Gastroesophageal sphincter (tissue), 4 donors: ENCODE data around the gene HADHB. TPM values are rescaled to one million over a fixed set of nuclear protein-coding genes. Genes with fewer than 3 reads are reported as not detected.
"Not testable (repeated sequence)": the region's sequence is repeated elsewhere in the genome, so short reads cannot be mapped to it uniquely, and the experiment has no call there.

Source experiments
- ATAC-seq: fragments of 150-250 bp; one replicate; pipeline ENCODE4 v1.9.1; 2016; ENCODE audit warnings: mild to moderate bottlenecking, moderate library complexity
- H3K27ac ChIP-seq, 4 donors: fragments of 200-600 bp; sonication (generic) in 3 of 4; 1 replicate in 3 of 4; 2 replicates in 1 of 4; pipeline ENCODE4 v1.5.1; 2016 to 2019
- H3K27me3 ChIP-seq: fragments of 200-600 bp; sonication (generic); one replicate; pipeline ENCODE4 v1.5.1; 2019
- H3K36me3 ChIP-seq, 2 donors: fragments of 200-600 bp; sonication (generic); one replicate each; pipeline ENCODE4 v1.5.1; 2019; ENCODE audit warnings: control low read depth in 1 of 2
- H3K4me1 ChIP-seq, 3 donors: fragments of 200-600 bp; sonication (generic); 1 replicate in 2 of 3; 2 replicates in 1 of 3; pipeline ENCODE4 v1.5.1; 2016 to 2019; ENCODE audit warnings: control low read depth in 2 of 3
- H3K4me3 ChIP-seq, 2 donors: fragments of 200-600 bp; sonication (generic); one replicate each; pipeline ENCODE4 v1.5.1; 2019; ENCODE audit warnings: mild to moderate bottlenecking in 1 of 2, moderate library complexity in 1 of 2
- H3K9me3 ChIP-seq, 3 donors: fragments of 200-600 bp; sonication (generic); one replicate each; pipeline ENCODE4 v1.5.1; 2017 to 2019; ENCODE audit warnings: control low read depth in 2 of 3
- CTCF ChIP-seq, 4 experiments: fragments of 200-600 bp in 2 of 4; fragments of 450-650 bp in 2 of 4; sonication (generic) in 1 of 4; IDR thresholded peaks; one replicate each; pipeline ENCODE4 v1.5.1; 2017 to 2019; ENCODE audit warnings: antibody characterized with exemption in 4 of 4, mild to moderate bottlenecking in 2 of 4, moderate library complexity in 2 of 4
- EP300 ChIP-seq: sonication (generic); formaldehyde crosslinking; IDR thresholded peaks from one replicate; pipeline ENCODE4 v1.6.1; 2017; ENCODE audit warnings: antibody characterized with exemption, mild to moderate bottlenecking
- POLR2A ChIP-seq, 2 donors: fragments of 450-650 bp; IDR thresholded peaks; one replicate each; pipeline ENCODE4 v1.6.1; 2017; ENCODE audit warnings: antibody characterized with exemption in 2 of 2, mild to moderate bottlenecking in 2 of 2, moderate library complexity in 1 of 2
- POLR2AphosphoS5 ChIP-seq: sonication (generic); formaldehyde crosslinking; IDR thresholded peaks from one replicate; pipeline ENCODE4 v1.6.1; 2017; ENCODE audit warnings: antibody characterized with exemption
- WGBS, 2 donors: methylation state at CpG; one replicate each; pipeline ENCODE4 v1.1.5; 2018; ENCODE audit warnings: low coverage in 1 of 2; 5-methylcytosine and 5-hydroxymethylcytosine counted together
- total RNA-seq, 4 donors: library from RNA; depleted of rRNA; stranded (reverse); fragments of >200 nt; gene quantifications; one replicate each; pipeline ENCODE4 v1.1.0, GENCODE V29; 2016

The HADHB gene
- total RNA-seq, 4 donors from 2014 or later, result 127 to 358 (median 218) TPM

- TF ChIP-seq POLR2A (IDR thresholded peaks at IDR 0.05) (no peak), EP300 (no peak), CTCF (IDR thresholded peaks at IDR 0.05) (no peak), POLR2AphosphoS5 (no peak)
- H3K27ac ChIP-seq, result no peak overlapping the region
- H3K36me3 ChIP-seq, result no peaks in the 10 kb centered on the region
- H3K27me3 ChIP-seq, result peaks cover 12% of the 10 kb centered on the region
- ATAC-seq, result no peak
- H3K9me3 ChIP-seq, result no peaks in the 10 kb centered on the region
- no peaks in the 10 kb centered on the region for H3K4me1 ChIP-seq
- WGBS, 2 donors, result 87 to 90% methylated on average over 3 to 5 of the region's 8 CpGs
- H3K4me3 ChIP-seq, result no peak overlapping the region
These were observed 72.8 kb downstream of the HADHB start for GRCh38 chr2:26317377-26318105.

DNA sequence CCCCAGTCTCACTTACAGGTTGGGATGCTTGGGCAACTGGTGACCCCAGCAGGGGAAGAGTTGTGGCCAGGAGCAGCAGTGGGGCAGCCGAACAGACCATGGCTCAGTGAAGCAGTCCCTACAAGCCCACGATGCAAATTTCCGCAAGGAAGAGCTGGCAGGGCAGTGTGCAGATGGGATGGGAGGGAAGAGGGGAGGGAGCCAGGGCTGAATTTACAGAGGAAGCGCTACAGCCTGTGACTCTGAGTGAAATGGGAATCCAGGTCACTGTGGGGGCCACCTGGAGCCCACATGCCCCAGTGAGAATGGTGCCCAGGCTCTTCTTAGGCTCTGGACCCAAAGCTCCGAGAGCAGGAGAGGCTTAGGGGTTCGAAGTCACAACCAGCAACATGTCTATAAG lies 74.2 kb downstream of the HADHB start:
- Histone ChIP-seq H3K4me3 (no peak overlapping the region), H3K9me3 (no peaks in the 10 kb centered on the region), H3K27ac (no peak overlapping the region), H3K27me3 (peaks cover 12% of the 10 kb centered on the region), H3K4me1 (no peaks in the 10 kb centered on the region), H3K36me3 (no peaks in the 10 kb centered on the region)
- TF ChIP-seq POLR2AphosphoS5 (no peak), POLR2A (IDR thresholded peaks at IDR 0.05) (no peak), CTCF (IDR thresholded peaks at IDR 0.05) (no peak), EP300 (no peak)
- ATAC-seq, result no peak
- WGBS, 2 donors, result 72 to 81% methylated on average over 4 to 5 of the region's 6 CpGs

GRCh38 chr2:26324479-26324878 lies 79.7 kb downstream of the HADHB start:
- not testable (repeated sequence) for H3K27me3 ChIP-seq, H3K4me3 ChIP-seq, H3K36me3 ChIP-seq, H3K9me3 ChIP-seq, ATAC-seq, H3K27ac ChIP-seq, H3K4me1 ChIP-seq

DNA sequence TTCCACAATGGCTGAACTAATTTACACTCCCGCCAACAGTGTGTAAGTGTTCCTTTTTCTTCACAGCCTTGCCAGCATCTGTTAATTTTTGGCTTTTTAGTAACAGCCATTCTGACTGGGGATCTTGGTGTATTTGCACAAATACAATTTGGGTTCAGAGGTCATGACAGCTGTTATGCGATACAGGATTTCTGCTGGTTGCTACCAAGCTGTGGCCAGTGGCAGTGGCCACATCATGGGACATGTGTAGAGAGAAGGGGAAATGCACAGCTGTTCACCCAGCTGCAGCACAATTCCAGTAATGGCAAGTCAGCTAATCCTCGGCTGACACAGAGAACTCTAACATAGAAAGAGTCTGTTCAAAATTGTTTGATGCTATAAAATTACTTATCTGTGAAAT lies 80.2 kb downstream of the HADHB start:
- Histone ChIP-seq H3K4me1 (no peaks in the 10 kb centered on the region), H3K9me3 (no peaks in the 10 kb centered on the region), H3K4me3 (no peak overlapping the region), H3K36me3 (no peaks in the 10 kb centered on the region), H3K27ac (no peak overlapping the region), H3K27me3 (no peaks in the 10 kb centered on the region)
- TF ChIP-seq POLR2A (IDR thresholded peaks at IDR 0.05), result no peak
- TF ChIP-seq EP300, result no peak
- TF ChIP-seq CTCF (IDR thresholded peaks at IDR 0.05), result no peak
- TF ChIP-seq POLR2AphosphoS5, result no peak
- no peak for ATAC-seq
- WGBS, 2 donors, result 56 to 68% methylated on average over 2 to 3 of the region's 3 CpGs

DNA sequence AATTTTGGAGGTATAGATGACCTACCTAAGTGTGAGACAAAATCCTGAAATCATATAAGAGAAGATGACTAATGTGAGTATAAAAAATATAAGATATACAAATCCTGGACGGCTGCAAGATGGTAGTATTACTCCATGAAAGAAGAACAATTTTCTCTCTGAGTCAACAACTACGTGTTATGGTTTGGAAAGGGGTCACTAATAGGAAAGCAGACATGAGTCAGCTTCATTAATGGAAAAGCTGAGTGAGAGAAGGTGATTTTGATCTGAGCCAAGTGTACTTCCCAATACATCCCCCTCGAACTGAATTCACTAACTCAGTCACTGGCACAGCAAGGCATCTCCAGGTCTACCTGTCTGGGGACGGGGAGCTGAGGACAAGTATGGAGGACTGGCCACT lies 81.1 kb downstream of the HADHB start:
- no peaks in the 10 kb centered on the region for H3K9me3 ChIP-seq
- TF ChIP-seq POLR2AphosphoS5 (no peak), POLR2A (IDR thresholded peaks at IDR 0.05) (no peak), CTCF (IDR thresholded peaks at IDR 0.05) (no peak), EP300 (no peak)
- WGBS, 2 donors, result 48 to 54% methylated on average over 4 of the region's 4 CpGs

More for the DNA sequence above, 81.1 kb downstream of the HADHB start:
- Histone ChIP-seq H3K27ac (no peak overlapping the region), H3K4me1 (no peaks in the 10 kb centered on the region), H3K4me3 (no peak overlapping the region), H3K27me3 (no peaks in the 10 kb centered on the region), H3K36me3 (no peaks in the 10 kb centered on the region)
- no peak for ATAC-seq
